Measurements from ENCODE around the gene PKHD1.

Gene PKHD1

DNA sequence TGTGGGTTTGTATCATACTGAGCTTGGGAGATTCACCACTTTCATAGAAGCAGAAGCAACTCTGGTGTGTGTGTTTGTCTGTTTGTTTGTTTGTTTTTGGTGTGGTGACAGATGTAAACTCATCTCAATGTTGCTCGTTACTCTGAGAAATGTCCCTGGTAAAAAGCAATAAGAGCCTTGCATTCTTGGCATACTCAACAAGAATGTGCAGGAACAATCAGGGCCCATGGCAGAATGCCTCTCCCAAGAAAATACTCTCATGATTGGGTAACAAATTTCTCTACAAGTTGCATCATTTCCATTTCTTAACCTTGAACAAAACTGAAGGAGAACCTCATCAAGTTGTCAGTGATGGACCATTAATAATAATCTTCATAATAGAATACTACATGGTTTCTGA lies 43.0 kb upstream of the PKHD1 start:
- TF ChIP-seq, protein P1, sequence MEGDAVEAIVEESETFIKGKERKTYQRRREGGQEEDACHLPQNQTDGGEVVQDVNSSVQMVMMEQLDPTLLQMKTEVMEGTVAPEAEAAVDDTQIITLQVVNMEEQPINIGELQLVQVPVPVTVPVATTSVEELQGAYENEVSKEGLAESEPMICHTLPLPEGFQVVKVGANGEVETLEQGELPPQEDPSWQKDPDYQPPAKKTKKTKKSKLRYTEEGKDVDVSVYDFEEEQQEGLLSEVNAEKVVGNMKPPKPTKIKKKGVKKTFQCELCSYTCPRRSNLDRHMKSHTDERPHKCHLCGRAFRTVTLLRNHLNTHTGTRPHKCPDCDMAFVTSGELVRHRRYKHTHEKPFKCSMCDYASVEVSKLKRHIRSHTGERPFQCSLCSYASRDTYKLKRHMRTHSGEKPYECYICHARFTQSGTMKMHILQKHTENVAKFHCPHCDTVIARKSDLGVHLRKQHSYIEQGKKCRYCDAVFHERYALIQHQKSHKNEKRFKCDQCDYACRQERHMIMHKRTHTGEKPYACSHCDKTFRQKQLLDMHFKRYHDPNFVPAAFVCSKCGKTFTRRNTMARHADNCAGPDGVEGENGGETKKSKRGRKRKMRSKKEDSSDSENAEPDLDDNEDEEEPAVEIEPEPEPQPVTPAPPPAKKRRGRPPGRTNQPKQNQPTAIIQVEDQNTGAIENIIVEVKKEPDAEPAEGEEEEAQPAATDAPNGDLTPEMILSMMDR (IDR thresholded peaks at IDR 0.05), result no peak

- TF ChIP-seq, protein P1 (IDR thresholded peaks at IDR 0.05), result no peak
Observed at GRCh38 chr6:52127957-52128356, 40.5 kb upstream of the PKHD1 start.

DNA sequence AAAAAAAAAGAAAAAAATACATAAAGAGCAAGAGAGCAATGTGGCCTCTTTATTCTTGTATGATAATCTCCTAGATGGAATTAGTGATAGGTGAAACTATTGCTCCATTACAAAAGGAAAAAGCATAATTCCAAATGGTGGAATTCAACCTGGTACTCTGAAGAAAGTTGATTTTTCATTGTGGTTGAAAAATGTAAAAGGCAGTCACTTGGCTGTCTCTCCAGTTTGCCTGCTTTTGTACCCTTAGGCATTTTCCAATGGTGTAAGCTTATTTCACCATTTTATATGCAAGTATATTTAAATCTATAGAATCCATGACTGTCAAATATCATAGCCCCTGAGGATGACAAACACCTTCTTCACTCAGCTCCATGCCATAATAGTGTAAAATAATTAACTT lies 38.8 kb upstream of the PKHD1 start:
- TF ChIP-seq, protein P1 (IDR thresholded peaks at IDR 0.05), result no peak

DNA sequence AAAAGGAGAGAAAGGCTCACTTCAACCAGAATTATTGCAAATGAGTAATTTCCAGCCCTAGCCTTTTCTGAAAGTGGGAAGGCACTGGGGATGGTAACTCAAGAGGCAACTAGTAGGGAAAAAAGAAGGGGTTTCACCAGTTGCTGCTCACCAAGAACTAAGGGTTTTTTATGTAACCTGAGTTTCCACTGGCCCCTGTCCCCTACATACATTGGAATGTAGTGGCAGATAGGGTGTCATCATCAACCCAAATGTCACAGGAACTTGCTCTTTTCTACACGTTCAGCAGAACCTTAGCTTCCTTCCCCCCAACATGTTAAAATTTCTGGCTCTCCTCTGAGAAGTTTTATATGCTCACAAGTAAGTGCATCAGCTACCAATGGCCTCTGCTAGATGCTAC lies 38.2 kb upstream of the PKHD1 start:
- TF ChIP-seq, protein P1 (IDR thresholded peaks at IDR 0.05), result no peak

- TF ChIP-seq, protein P1 (IDR thresholded peaks at IDR 0.05), result no peak
Observed at GRCh38 chr6:52125139-52125538, 37.7 kb upstream of the PKHD1 start.

DNA sequence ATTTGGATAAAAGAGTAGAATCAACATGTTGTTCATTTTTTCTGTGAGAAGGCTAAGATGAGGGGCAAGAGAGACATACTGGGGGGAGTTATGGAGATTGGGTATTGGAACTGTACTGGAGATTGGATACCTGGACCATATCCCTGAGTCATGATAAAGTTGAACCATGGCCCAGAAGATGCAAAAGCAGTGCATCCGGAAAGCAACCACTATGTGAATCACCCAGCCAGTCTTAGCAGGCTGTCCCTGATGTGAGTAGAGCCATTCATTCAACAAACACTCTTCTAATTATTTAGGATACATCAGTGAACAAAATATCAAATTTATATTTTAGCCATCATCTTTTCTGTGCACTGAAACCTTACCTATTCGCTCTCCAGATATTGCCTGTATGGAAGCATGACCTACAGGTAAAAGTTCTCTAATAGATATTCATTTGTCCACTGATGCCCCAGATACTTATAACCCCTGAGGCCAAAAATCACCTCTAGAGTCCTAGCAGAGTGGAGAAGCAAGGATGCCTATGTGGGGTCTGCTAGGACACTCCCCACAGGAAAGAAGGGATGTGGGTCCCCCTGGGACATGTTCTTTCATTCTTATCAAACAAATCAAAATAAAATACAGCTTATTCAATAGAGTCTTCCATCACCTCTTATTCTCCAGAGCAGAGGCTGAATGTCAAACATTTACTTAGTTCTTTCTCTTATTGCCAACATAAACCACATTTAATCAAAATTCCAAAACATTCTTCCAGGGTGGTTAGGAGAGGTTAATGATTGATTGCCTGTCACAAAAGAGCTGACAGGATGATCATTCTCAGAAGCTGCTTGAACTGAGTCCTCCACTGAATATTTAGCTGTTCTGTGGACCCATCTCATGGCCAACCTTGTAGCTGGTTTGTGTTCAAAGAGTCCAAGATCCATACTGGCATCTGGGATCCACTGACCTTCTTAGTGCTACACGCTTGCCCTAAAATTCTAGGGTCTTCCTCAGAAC lies 37.0 kb upstream of the PKHD1 start:
- TF ChIP-seq, protein P1 (IDR thresholded peaks at IDR 0.05), result no peak

GRCh38 chr6:52123251-52123650 lies 35.8 kb upstream of the PKHD1 start:
- TF ChIP-seq, protein P1 (IDR thresholded peaks at IDR 0.05), result no peak

All from LNCAP (cell line).